Mesenchymal stem cell (in vitro differentiated cells and primary cell): ENCODE results near the gene EXOC4.

Experiments used
- DNase-seq: peaks from one replicate; pipeline ENCODE4 v3.0.0-alpha.2; 2013
- H2AFZ ChIP-seq: one replicate; pipeline ENCODE4 v1.6.1; 2013; ENCODE audit warnings: low read depth, mild to moderate bottlenecking, control low read depth, inconsistent platforms, low read length, moderate library complexity
- H2AK5ac ChIP-seq: 2 replicates; pipeline ENCODE4 v1.6.1; 2013; ENCODE audit warnings: low read length, moderate library complexity, mild to moderate bottlenecking, inconsistent platforms; ENCODE audit not compliant: severe bottlenecking
- H2BK120ac ChIP-seq: one replicate; pipeline ENCODE4 v1.6.1; 2013; ENCODE audit warnings: low read depth, mild to moderate bottlenecking, inconsistent platforms, low read length, moderate library complexity
- H2BK12ac ChIP-seq, 2 experiments: one replicate each; pipeline ENCODE4 v1.6.1; 2013; ENCODE audit warnings: inconsistent platforms in 2 of 2, low read length in 2 of 2, mild to moderate bottlenecking in 2 of 2, moderate library complexity in 2 of 2, control low read depth in 1 of 2
- H2BK15ac ChIP-seq: one replicate; pipeline ENCODE4 v1.6.1; 2013; ENCODE audit warnings: mild to moderate bottlenecking, low read depth, inconsistent platforms; ENCODE audit not compliant: poor library complexity, severe bottlenecking
- H2BK5ac ChIP-seq: 2 replicates; pipeline ENCODE4 v1.6.1; 2013; ENCODE audit warnings: low read depth, mild to moderate bottlenecking, low read length, control low read depth, inconsistent platforms; ENCODE audit not compliant: poor library complexity, severe bottlenecking
- H3K14ac ChIP-seq, 2 experiments: one replicate each; pipeline ENCODE4 v1.6.1; 2013; ENCODE audit warnings: inconsistent platforms in 2 of 2, low read length in 2 of 2, control low read depth in 1 of 2, mild to moderate bottlenecking in 1 of 2, moderate library complexity in 1 of 2
- H3K18ac ChIP-seq, 2 experiments: one replicate each; pipeline ENCODE4 v1.6.1; 2013; ENCODE audit warnings: inconsistent platforms in 2 of 2, low read length in 2 of 2, control low read depth in 1 of 2, low read depth in 1 of 2, mild to moderate bottlenecking in 1 of 2
- H3K23ac ChIP-seq, 2 experiments: one replicate each; pipeline ENCODE4 v1.6.1; 2013; ENCODE audit warnings: inconsistent platforms in 2 of 2, low read length in 2 of 2, mild to moderate bottlenecking in 2 of 2, moderate library complexity in 2 of 2, control low read depth in 1 of 2
- H3K27ac ChIP-seq: 2 replicates; pipeline ENCODE4 v1.5.1; 2013; ENCODE audit warnings: mild to moderate bottlenecking, moderate library complexity, low read length, control low read depth, inconsistent platforms; ENCODE audit not compliant: poor library complexity, severe bottlenecking
- H3K27me3 ChIP-seq, 2 experiments: 2 replicates each; pipeline versions ENCODE4 v1.6.1 to v1.7.0; 2013; ENCODE audit warnings: low read length in 2 of 2, mild to moderate bottlenecking in 2 of 2, moderate library complexity in 2 of 2, control low read depth in 1 of 2, inconsistent platforms in 1 of 2; ENCODE audit not compliant: control insufficient read depth in 1 of 2, insufficient read depth in 1 of 2
- H3K36me3 ChIP-seq, 2 experiments: 2 replicates each; pipeline versions ENCODE4 v1.6.1 to v1.7.0; 2013; ENCODE audit warnings: low read length in 2 of 2, control low read depth in 1 of 2, inconsistent platforms in 1 of 2, low read depth in 1 of 2, mild to moderate bottlenecking in 1 of 2; ENCODE audit not compliant: insufficient read depth in 2 of 2, control insufficient read depth in 1 of 2
- H3K4ac ChIP-seq, 2 experiments: one replicate each; pipeline ENCODE4 v1.6.1; 2013; ENCODE audit warnings: inconsistent platforms in 2 of 2, low read length in 2 of 2, mild to moderate bottlenecking in 2 of 2, moderate library complexity in 2 of 2, control low read depth in 1 of 2, low read depth in 1 of 2
- H3K4me1 ChIP-seq: 2 replicates; pipeline ENCODE4 v1.6.1; 2013; ENCODE audit warnings: low read depth, low read length, control low read depth; ENCODE audit not compliant: control insufficient read depth, insufficient read depth
- H3K4me2 ChIP-seq: 2 replicates; pipeline ENCODE4 v1.6.1; 2013; ENCODE audit warnings: low read length, mild to moderate bottlenecking, inconsistent platforms; ENCODE audit not compliant: poor library complexity, severe bottlenecking
- H3K4me3 ChIP-seq, 2 experiments: 2 replicates each; pipeline versions ENCODE4 v1.5.1 to v1.7.0; 2013; ENCODE audit warnings: low read length in 2 of 2, mild to moderate bottlenecking in 2 of 2, control low read depth in 1 of 2, low read depth in 1 of 2; ENCODE audit not compliant: insufficient read depth in 1 of 2
- H3K79me1 ChIP-seq: replicated peaks from 2 replicates; pipeline ENCODE4 v1.6.1; 2013; ENCODE audit warnings: mild to moderate bottlenecking, control low read depth, low read length, inconsistent platforms; ENCODE audit not compliant: poor library complexity, severe bottlenecking
- H3K9ac ChIP-seq: 2 replicates; pipeline ENCODE4 v1.7.0; 2013; ENCODE audit warnings: mild to moderate bottlenecking, low read length, moderate library complexity
- H3K9me3 ChIP-seq: 2 replicates; pipeline ENCODE4 v1.7.0; 2013; ENCODE audit warnings: mild to moderate bottlenecking, low read length; ENCODE audit not compliant: control insufficient read depth
- H4K8ac ChIP-seq: one replicate; pipeline ENCODE4 v1.6.1; 2013; ENCODE audit warnings: inconsistent platforms, mild to moderate bottlenecking, low read length, moderate library complexity
- H4K91ac ChIP-seq: one replicate; pipeline ENCODE4 v1.6.1; 2013; ENCODE audit warnings: mild to moderate bottlenecking, low read length, inconsistent platforms
- WGBS: methylation state at CpG from one replicate; pipeline ENCODE4 v1.1.7; 2013; ENCODE audit warnings: mixed read lengths; 5-methylcytosine and 5-hydroxymethylcytosine counted together

The EXOC4 gene

DNA sequence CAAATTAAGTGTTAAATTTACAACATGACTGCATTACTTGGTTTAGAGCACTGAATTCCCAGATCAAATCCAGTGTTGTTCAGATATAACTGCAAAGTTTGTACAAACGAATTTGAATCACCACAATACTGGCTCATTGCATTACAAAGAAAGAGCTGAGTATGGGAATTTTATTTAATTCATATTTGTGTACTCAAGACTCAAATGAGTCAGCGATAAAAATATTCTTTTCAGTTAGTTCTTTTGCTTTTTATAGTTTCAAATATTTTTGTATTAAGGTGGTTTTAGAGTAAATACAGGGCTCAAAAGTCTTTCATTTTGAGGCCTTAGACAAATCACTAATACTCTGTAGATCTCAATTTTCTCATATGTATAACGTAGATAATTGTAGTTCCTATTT is 805.6 kb downstream of the EXOC4 start:
- H3K4me1 ChIP-seq, result no peaks in the 10 kb centered on the region
- no peak overlapping the region for H2AFZ ChIP-seq
- H3K23ac ChIP-seq, result no peak overlapping the region
- no peak overlapping the region for H3K27ac ChIP-seq
- H3K9me3 ChIP-seq, result no peaks in the 10 kb centered on the region
- no peak overlapping the region for H3K4me2 ChIP-seq
- H2BK15ac ChIP-seq, result no peak overlapping the region
- WGBS, result no CpG with 5 or more reads among the region's 3 CpGs
- H3K14ac ChIP-seq, result no peak overlapping the region
- H3K79me1 ChIP-seq, result no peaks in the 10 kb centered on the region
- no peak overlapping the region for H4K91ac ChIP-seq
- H2AK5ac ChIP-seq, result no peak overlapping the region
- no peak overlapping the region for H3K4me3 ChIP-seq
- H3K27me3 ChIP-seq, result no peaks in the 10 kb centered on the region
- no peak for DNase-seq
- no peak overlapping the region for H2BK120ac ChIP-seq
- H2BK12ac ChIP-seq, result no peak overlapping the region
- no peak overlapping the region for H3K18ac ChIP-seq
- no peak overlapping the region for H3K9ac ChIP-seq
- no peak overlapping the region for H4K8ac ChIP-seq
- H2BK5ac ChIP-seq, result no peak overlapping the region
- no peak overlapping the region for H3K4ac ChIP-seq
- H3K36me3 ChIP-seq, result no peaks in the 10 kb centered on the region

DNA sequence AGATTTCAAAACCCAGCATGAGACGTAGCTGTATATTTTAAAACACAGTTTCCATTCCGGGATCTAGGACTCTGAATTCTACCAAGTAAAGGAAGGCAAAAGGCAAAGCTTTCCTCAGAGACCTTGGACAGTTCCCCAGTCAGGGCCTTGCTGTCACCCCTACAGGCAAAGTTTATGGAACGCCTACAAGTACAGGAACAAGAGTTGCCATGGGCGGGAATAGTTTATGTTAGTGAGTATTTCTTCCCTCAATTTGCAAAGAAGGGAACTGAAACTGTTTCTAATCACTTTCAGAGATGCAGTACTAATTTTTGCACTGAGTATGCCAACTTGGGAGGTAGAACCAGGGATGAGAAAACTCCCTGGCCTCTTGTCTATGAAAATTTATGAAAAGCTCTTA is 806.1 kb downstream of the EXOC4 start:
- H2BK5ac ChIP-seq, result no peak overlapping the region
- WGBS, result 82% methylated on average over 4 of the region's 4 CpGs
- no peaks in the 10 kb centered on the region for H3K36me3 ChIP-seq
- H2BK15ac ChIP-seq, result no peak overlapping the region
- no peak overlapping the region for H3K18ac ChIP-seq
- H3K79me1 ChIP-seq, result no peaks in the 10 kb centered on the region
- H3K4ac ChIP-seq, result no peak overlapping the region
- no peak overlapping the region for H4K91ac ChIP-seq
- no peaks in the 10 kb centered on the region for H3K4me1 ChIP-seq
- H2BK12ac ChIP-seq, result no peak overlapping the region
- no peak for DNase-seq
- no peak overlapping the region for H2AK5ac ChIP-seq
- no peaks in the 10 kb centered on the region for H3K27me3 ChIP-seq
- no peak overlapping the region for H3K4me3 ChIP-seq
- H2BK120ac ChIP-seq, result no peak overlapping the region
- no peak overlapping the region for H2AFZ ChIP-seq
- H3K27ac ChIP-seq, result no peak overlapping the region
- no peak overlapping the region for H3K23ac ChIP-seq
- H4K8ac ChIP-seq, result no peak overlapping the region
- H3K9me3 ChIP-seq, result no peaks in the 10 kb centered on the region
- no peak overlapping the region for H3K4me2 ChIP-seq
- no peak overlapping the region for H3K9ac ChIP-seq
- H3K14ac ChIP-seq, result no peak overlapping the region

DNA sequence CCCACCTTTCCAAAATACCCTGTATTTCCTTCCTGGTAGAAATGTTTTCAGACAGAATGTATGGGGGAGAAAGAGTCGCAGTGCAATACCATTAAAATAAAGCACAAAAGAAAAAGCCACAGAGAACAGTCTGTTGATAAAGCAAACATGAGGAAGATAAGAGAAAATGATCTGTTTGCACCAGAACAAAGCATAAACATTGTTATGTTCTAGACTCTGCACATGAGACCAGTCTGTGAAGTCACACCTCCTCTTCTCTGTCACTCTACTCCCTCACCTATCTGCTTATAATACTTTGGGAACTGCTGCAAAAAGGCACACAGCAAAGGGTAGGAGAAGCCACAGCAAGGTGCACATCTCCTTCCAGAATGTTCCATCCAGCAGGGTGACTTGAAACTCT is 807.0 kb downstream of the EXOC4 start:
- H3K79me1 ChIP-seq, result no peaks in the 10 kb centered on the region
- no peaks in the 10 kb centered on the region for H3K36me3 ChIP-seq
- H2AFZ ChIP-seq, result no peak overlapping the region
- H3K9ac ChIP-seq, result no peak overlapping the region
- no CpG with 5 or more reads among the region's 1 CpG for WGBS
- DNase-seq, result no peak
- no peak overlapping the region for H3K27ac ChIP-seq
- no peak overlapping the region for H2AK5ac ChIP-seq
- H2BK12ac ChIP-seq, result no peak overlapping the region
- H2BK120ac ChIP-seq, result no peak overlapping the region
- H2BK15ac ChIP-seq, result no peak overlapping the region
- H3K9me3 ChIP-seq, result no peaks in the 10 kb centered on the region
- H2BK5ac ChIP-seq, result no peak overlapping the region
- H3K14ac ChIP-seq, result no peak overlapping the region
- no peak overlapping the region for H3K4me2 ChIP-seq
- no peak overlapping the region for H3K23ac ChIP-seq
- no peak overlapping the region for H3K4ac ChIP-seq
- no peaks in the 10 kb centered on the region for H3K4me1 ChIP-seq
- no peak overlapping the region for H3K4me3 ChIP-seq
- H3K27me3 ChIP-seq, result no peaks in the 10 kb centered on the region
- H4K8ac ChIP-seq, result no peak overlapping the region
- no peak overlapping the region for H4K91ac ChIP-seq
- H3K18ac ChIP-seq, result no peak overlapping the region

DNA sequence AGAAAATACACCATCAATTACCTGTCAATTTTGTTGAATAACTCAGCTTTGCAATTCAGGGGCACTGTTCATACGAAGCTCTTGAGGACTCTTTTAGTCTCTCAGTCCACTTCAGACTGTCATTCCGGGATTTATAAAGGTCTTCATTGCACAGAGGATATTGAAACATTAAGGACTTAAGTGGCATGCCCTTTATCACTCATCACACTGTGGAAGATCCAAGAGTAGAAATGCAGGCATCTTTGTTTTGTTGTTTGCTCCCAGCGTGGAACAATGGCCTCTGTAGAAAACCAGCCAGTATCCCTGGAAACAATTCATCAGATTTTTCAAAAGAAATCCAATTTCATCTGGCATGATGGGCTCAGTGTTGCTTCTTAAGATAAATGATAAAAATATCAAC is 808.0 kb downstream of the EXOC4 start:
- Histone ChIP-seq H2AK5ac (no peak overlapping the region), H2AFZ (no peak overlapping the region), H3K4me1 (no peaks in the 10 kb centered on the region), H3K14ac (no peak overlapping the region), H2BK120ac (no peak overlapping the region), H3K36me3 (peaks cover 0 to 3% of the 10 kb centered on the region in 2 experiments), H2BK5ac (no peak overlapping the region), H3K27ac (no peak overlapping the region), H4K8ac (no peak overlapping the region), H3K9ac (no peak overlapping the region), H2BK15ac (no peak overlapping the region), H3K4me3 (no peak overlapping the region), H3K4me2 (no peak overlapping the region), H3K9me3 (no peaks in the 10 kb centered on the region), H3K79me1 (no peaks in the 10 kb centered on the region), H4K91ac (no peak overlapping the region), H3K18ac (no peak overlapping the region), H3K23ac (no peak overlapping the region), H3K27me3 (no peaks in the 10 kb centered on the region), H3K4ac (no peak overlapping the region), H2BK12ac (no peak overlapping the region)
- 42% methylated on average over 2 of the region's 3 CpGs for WGBS
- no peak for DNase-seq
